GM23248 (cell line): Measurements from ENCODE around the gene TNIK. TPM values are rescaled to one million over a fixed set of nuclear protein-coding genes. Genes with fewer than 3 reads are reported as not detected.

Experiments used
- DNase-seq: peaks from one replicate; pipeline ENCODE4 v3.0.0-alpha.2; 2015
- H2AFZ ChIP-seq: fragments of 200-600 bp; sonication (generic); 2 replicates; pipeline ENCODE4 v1.6.1; 2016; ENCODE audit warnings: antibody characterized with exemption
- H3F3A ChIP-seq: fragments of 200-600 bp; sonication (generic); 2 replicates; pipeline ENCODE4 v1.6.1; 2016; ENCODE audit warnings: mild to moderate bottlenecking, antibody characterized with exemption, mixed run types; ENCODE audit not compliant: insufficient read depth
- H3K27ac ChIP-seq: fragments of 200-600 bp; sonication (generic); 2 replicates; pipeline ENCODE4 v1.5.1; 2016; ENCODE audit warnings: mild to moderate bottlenecking
- H3K27me3 ChIP-seq: fragments of 200-600 bp; sonication (generic); replicated peaks from 2 replicates; pipeline ENCODE4 v1.6.1; 2016; ENCODE audit warnings: mild to moderate bottlenecking; ENCODE audit not compliant: insufficient read depth
- H3K36me3 ChIP-seq: fragments of 200-600 bp; sonication (generic); 2 replicates; pipeline ENCODE4 v1.6.1; 2016; ENCODE audit warnings: low read depth, mild to moderate bottlenecking
- H3K4me1 ChIP-seq: fragments of 200-600 bp; sonication (generic); 2 replicates; pipeline ENCODE4 v1.6.1; 2016; ENCODE audit warnings: mild to moderate bottlenecking; ENCODE audit not compliant: insufficient read depth
- H3K4me2 ChIP-seq: fragments of 200-600 bp; sonication (generic); one replicate; pipeline ENCODE4 v1.6.1; 2016; ENCODE audit warnings: mild to moderate bottlenecking; ENCODE audit not compliant: unreplicated experiment
- H3K4me3 ChIP-seq: fragments of 200-600 bp; sonication (generic); 2 replicates; pipeline ENCODE4 v1.5.1; 2016; ENCODE audit warnings: mild to moderate bottlenecking
- H3K79me2 ChIP-seq: fragments of 200-600 bp; sonication (generic); 2 replicates; pipeline ENCODE4 v1.6.1; 2016; ENCODE audit warnings: mild to moderate bottlenecking; ENCODE audit not compliant: insufficient read depth
- H3K9ac ChIP-seq: fragments of 200-600 bp; sonication (generic); 2 replicates; pipeline ENCODE4 v1.6.1; 2016; ENCODE audit warnings: mild to moderate bottlenecking
- H3K9me2 ChIP-seq: fragments of 200-600 bp; sonication (generic); 2 replicates; pipeline ENCODE4 v1.6.1; 2016; ENCODE audit warnings: mixed run types, mild to moderate bottlenecking, moderate library complexity; ENCODE audit not compliant: insufficient read depth
- H3K9me3 ChIP-seq: fragments of 200-600 bp; sonication (generic); one replicate; pipeline ENCODE4 v1.6.1; 2017; ENCODE audit warnings: low read depth
- H4K20me1 ChIP-seq: fragments of 200-600 bp; sonication (generic); 2 replicates; pipeline ENCODE4 v1.6.0; 2016; ENCODE audit not compliant: insufficient read depth
- EZH2 ChIP-seq: fragments of 200-600 bp; sonication (generic); IDR thresholded peaks from 2 replicates; pipeline ENCODE4 v1.6.1; 2018; ENCODE audit warnings: antibody characterized with exemption, mild to moderate bottlenecking; ENCODE audit not compliant: insufficient read depth, poor library complexity, severe bottlenecking
- EZH2phosphoT487 ChIP-seq: fragments of 200-600 bp; sonication (generic); IDR thresholded peaks from 2 replicates; pipeline ENCODE4 v1.6.1; 2018; ENCODE audit warnings: antibody characterized with exemption, moderate library complexity, mild to moderate bottlenecking, low read depth; ENCODE audit not compliant: insufficient read depth
- WGBS, 2 experiments: methylation state at CpG; one replicate each; pipeline ENCODE4 v1.1.6; 2015 to 2017; ENCODE audit warnings: low lambda C conversion rate in 2 of 2, low coverage in 1 of 2; ENCODE audit errors: missing lambda C conversion rate in 2 of 2; 5-methylcytosine and 5-hydroxymethylcytosine counted together
- in situ Hi-C: fragments of 300-500 bp; cut with MboI; formaldehyde crosslinking; loops from 2 replicates; pipeline ENCODE4 v1.15.0; 2020
- polyA plus RNA-seq: library from polyadenylated mRNA; unstranded; fragments of >200 nt; fragmentation: Nextera tagmentation; extraction: Ambion mirVana; gene quantifications from 2 replicates; pipeline ENCODE4 v1.2.1, GENCODE V29; 2016
- total RNA-seq: library from RNA; depleted of rRNA; stranded (reverse); fragments of >200 nt; shearing (Covaris generic); gene quantifications from 2 replicates; pipeline ENCODE4 v1.2.3, GENCODE V29; 2014

The TNIK gene
- total and polyA plus RNA-seq, 2 experiments from 2014 or later = 0.80 to 2.3 TPM

DNA sequence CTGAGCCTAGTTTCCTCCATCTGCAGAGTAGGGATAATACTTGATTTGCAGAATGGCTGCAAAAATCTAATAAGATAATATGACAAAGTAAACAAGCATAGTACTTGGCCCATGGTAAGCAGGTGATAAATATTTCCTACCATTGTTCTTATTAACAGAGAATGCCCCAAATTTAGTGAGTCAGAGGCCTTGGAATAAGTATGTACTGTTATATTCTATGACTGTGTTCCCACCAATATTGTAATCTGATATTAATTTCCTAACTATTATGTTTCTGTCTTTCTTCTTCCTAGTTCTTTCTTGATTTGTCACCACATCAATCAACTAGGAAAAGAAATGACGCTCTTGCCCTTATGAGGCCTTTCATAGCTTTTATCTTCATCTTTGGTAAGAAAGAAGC is 255.3 kb downstream of the TNIK start:
- no peaks in the 10 kb centered on the region for H3K9me2 ChIP-seq
- TF ChIP-seq EZH2phosphoT487 = no peak
- TF ChIP-seq EZH2 = no peak
- H2AFZ ChIP-seq = no peak overlapping the region
- H3K36me3 ChIP-seq = no peaks in the 10 kb centered on the region
- H4K20me1 ChIP-seq = no peaks in the 10 kb centered on the region
- no peak overlapping the region for H3K9ac ChIP-seq
- H3K79me2 ChIP-seq = no peaks in the 10 kb centered on the region
- no peak overlapping the region for H3K4me2 ChIP-seq
- no peak overlapping the region for H3K4me3 ChIP-seq
- no peak overlapping the region for H3K27ac ChIP-seq
- H3K27me3 ChIP-seq = no peaks in the 10 kb centered on the region
- in situ Hi-C loops = no loop called here
- no peaks in the 10 kb centered on the region for H3F3A ChIP-seq
- WGBS, 2 experiments = 52 to 73% methylated on average over 1 of the region's 1 CpG
- no peaks in the 10 kb centered on the region for H3K4me1 ChIP-seq
- no peak for DNase-seq
- no peaks in the 10 kb centered on the region for H3K9me3 ChIP-seq

DNA sequence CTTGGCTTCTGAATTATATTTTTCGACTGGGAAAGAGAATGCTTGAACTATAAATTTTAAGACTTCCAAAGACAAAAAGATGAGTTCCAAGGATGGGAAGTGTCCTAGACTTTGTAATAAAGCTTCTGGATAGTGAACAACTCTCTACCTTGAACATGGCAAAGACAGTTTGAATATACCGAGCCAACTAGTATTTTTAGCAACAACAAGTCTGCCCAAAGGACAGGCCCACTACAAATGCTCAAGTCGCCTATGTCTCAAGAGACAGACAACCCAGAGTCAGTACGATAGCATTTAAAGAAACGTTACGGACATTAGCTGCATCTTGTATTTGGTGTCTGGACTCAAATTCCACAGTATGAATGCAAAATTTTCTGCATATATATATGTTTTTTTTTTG is 258.4 kb downstream of the TNIK start:
- TF ChIP-seq EZH2phosphoT487 (no peak), EZH2 (no peak)
- Histone ChIP-seq H3K27ac (no peak overlapping the region), H3K9me2 (no peaks in the 10 kb centered on the region), H4K20me1 (no peaks in the 10 kb centered on the region), H3K9me3 (no peaks in the 10 kb centered on the region), H3K4me1 (no peaks in the 10 kb centered on the region), H3K27me3 (no peaks in the 10 kb centered on the region), H3K9ac (no peak overlapping the region), H3K4me3 (no peak overlapping the region), H3K79me2 (no peaks in the 10 kb centered on the region), H3K36me3 (no peaks in the 10 kb centered on the region), H2AFZ (no peak overlapping the region), H3K4me2 (no peak overlapping the region), H3F3A (no peaks in the 10 kb centered on the region)
- DNase-seq = no peak
- WGBS, 2 experiments = 89 to 92% methylated on average over 6 of the region's 6 CpGs
- in situ Hi-C loops = no loop called here

DNA sequence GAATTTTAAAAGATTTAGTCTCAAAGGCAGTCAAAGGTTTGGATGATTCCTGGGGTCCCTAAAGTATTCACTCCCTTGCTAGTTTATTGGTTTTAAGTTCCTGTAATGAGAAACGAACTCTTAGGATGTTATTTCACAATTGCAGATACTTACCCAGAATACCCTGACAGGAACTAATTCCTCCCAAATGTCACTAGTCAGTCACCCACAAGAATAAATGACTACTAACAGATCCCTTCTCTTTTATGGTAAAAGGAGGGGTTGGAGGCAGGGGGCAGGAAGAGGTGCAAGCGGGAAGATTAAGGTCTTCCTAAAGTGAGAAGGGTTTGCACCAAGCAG is 259.5 kb downstream of the TNIK start:
- no peak for DNase-seq
- TF ChIP-seq EZH2 (no peak), EZH2phosphoT487 (no peak)
- Histone ChIP-seq H2AFZ (no peak overlapping the region), H3K9ac (no peak overlapping the region), H3K9me2 (no peaks in the 10 kb centered on the region), H4K20me1 (no peaks in the 10 kb centered on the region), H3K4me2 (no peak overlapping the region), H3K9me3 (no peaks in the 10 kb centered on the region), H3K79me2 (no peaks in the 10 kb centered on the region), H3K4me1 (no peaks in the 10 kb centered on the region), H3K27ac (no peak overlapping the region), H3K27me3 (no peaks in the 10 kb centered on the region), H3K4me3 (no peak overlapping the region), H3K36me3 (no peaks in the 10 kb centered on the region), H3F3A (no peaks in the 10 kb centered on the region)
- 95 to 97% methylated on average over 2 of the region's 2 CpGs for WGBS, 2 experiments
- in situ Hi-C loops = no loop called here

DNA sequence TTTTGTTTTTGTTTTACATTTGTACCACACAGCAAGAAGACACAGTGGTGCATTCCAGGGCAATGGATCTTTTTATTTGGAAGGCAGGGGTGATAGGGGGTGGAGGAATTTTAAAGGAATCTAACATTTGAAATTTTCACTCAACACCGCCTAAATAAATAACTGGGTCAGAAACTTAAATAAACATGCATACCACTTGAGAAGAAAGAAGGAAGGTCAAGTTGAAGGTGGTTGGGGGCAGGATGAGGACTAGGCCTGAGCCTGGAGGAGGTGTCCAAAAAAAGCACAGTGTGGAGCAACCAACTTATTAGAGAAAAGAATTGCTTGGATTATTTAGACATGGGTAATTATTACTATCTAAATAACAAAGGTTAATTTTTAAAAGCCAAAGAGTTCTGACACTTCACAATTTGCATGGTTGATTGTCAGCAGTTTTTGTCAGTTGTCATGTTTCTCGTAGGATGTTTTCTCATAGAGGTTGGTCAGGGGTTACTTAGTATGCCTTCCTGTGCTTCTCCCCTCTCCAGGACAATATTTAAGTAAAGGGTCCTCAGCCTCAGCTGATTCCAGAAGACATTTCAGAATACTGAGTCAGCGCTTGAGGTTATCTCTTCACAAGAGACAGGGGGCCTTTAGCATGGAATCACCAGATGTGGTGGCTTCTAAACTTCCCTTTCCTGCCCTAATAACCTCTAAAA is 260.0 kb downstream of the TNIK start:
- DNase-seq = no peak
- no peaks in the 10 kb centered on the region for H3F3A ChIP-seq
- H2AFZ ChIP-seq = no peak overlapping the region
- H3K4me1 ChIP-seq = no peaks in the 10 kb centered on the region
- H3K79me2 ChIP-seq = no peaks in the 10 kb centered on the region
- no peak overlapping the region for H3K4me2 ChIP-seq
- in situ Hi-C loops = no loop called here
- H3K9me2 ChIP-seq = no peaks in the 10 kb centered on the region
- H3K27me3 ChIP-seq = no peaks in the 10 kb centered on the region
- no peak overlapping the region for H3K9ac ChIP-seq
- H3K36me3 ChIP-seq = no peaks in the 10 kb centered on the region
- H4K20me1 ChIP-seq = no peaks in the 10 kb centered on the region
- TF ChIP-seq EZH2phosphoT487 (no peak), EZH2 (no peak)
- no peak overlapping the region for H3K4me3 ChIP-seq
- 97 to 98% methylated on average over 3 of the region's 3 CpGs for WGBS, 2 experiments
- no peaks in the 10 kb centered on the region for H3K9me3 ChIP-seq
- no peak overlapping the region for H3K27ac ChIP-seq

DNA sequence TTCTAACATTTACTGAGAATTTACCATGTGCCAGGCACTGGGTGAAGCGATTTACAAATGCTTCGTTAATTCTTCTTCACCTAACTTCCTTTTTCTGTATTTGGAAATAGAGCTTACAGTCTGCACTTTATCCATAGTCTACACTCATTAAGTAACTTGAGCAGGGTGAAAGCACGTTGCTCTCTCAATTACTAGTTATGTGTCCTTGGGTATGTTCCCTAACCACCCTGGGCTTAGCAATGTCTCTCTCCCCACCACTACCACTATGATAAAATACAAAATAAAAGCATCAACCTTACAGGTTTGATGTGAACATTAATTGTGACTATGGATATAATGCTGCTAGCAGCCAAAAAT is 260.8 kb downstream of the TNIK start:
- Histone ChIP-seq H3K4me1 (no peaks in the 10 kb centered on the region), H2AFZ (no peak overlapping the region), H3K27me3 (no peaks in the 10 kb centered on the region), H3K9me2 (no peaks in the 10 kb centered on the region), H3K27ac (no peak overlapping the region), H3K36me3 (no peaks in the 10 kb centered on the region), H3K4me2 (no peak overlapping the region), H3K79me2 (no peaks in the 10 kb centered on the region), H4K20me1 (no peaks in the 10 kb centered on the region), H3K9me3 (no peaks in the 10 kb centered on the region), H3K4me3 (no peak overlapping the region), H3K9ac (no peak overlapping the region), H3F3A (no peaks in the 10 kb centered on the region)
- no peak for DNase-seq
- in situ Hi-C loops = loop anchor here (25.0 kb wide), 1 partner anchor 363 kb away; no protein-coding TSS in a partner anchor
- no peak for TF ChIP-seq EZH2
- TF ChIP-seq EZH2phosphoT487 = no peak
- 79 to 83% methylated on average over 3 of the region's 3 CpGs for WGBS, 2 experiments
